GM18498 (cell line): ENCODE data around the gene ATP2C2.

Experiments
- ATAC-seq: cut with Tn5 transposase; IDR thresholded peaks from one replicate; pipeline ENCODE4 v1.9.1; 2021; ENCODE audit warnings: mild to moderate bottlenecking, moderate library complexity; ENCODE audit not compliant: unreplicated experiment

The ATP2C2 gene

GRCh38 chr16:84466692-84467091 lies 98.4 kb downstream of the ATP2C2 start:
- no peak for ATAC-seq

- ATAC-seq: no peak
These were observed 98.9 kb downstream of the ATP2C2 start for GRCh38 chr16:84467256-84467655.

GRCh38 chr16:84467709-84468108 lies 99.4 kb downstream of the ATP2C2 start:
- no peak for ATAC-seq

GRCh38 chr16:84471316-84471715 lies 103.0 kb downstream of the ATP2C2 start:
- ATAC-seq: no peak

GRCh38 chr16:84471966-84472365 lies 103.6 kb downstream of the ATP2C2 start:
- no peak for ATAC-seq

GRCh38 chr16:84475643-84476240 lies 107.4 kb downstream of the ATP2C2 start:
- ATAC-seq: no peak

GRCh38 chr16:84476401-84476800 lies 108.1 kb downstream of the ATP2C2 start:
- no peak for ATAC-seq

- ATAC-seq: no peak
These were observed 109.3 kb downstream of the ATP2C2 start for GRCh38 chr16:84477661-84478060.

GRCh38 chr16:84478172-84478947 lies 110.0 kb downstream of the ATP2C2 start:
- ATAC-seq: no peak

GRCh38 chr16:84479716-84480450 lies 111.5 kb downstream of the ATP2C2 start:
- ATAC-seq: no peak

- no peak for ATAC-seq
These were observed 112.9 kb downstream of the ATP2C2 start for GRCh38 chr16:84481051-84481735.

GRCh38 chr16:84482001-84482891 lies 113.9 kb downstream of the ATP2C2 start:
- no peak for ATAC-seq

- ATAC-seq: no peak
These were observed 114.9 kb downstream of the ATP2C2 start for GRCh38 chr16:84482951-84483881.

- no peak for ATAC-seq
These were observed 115.7 kb downstream of the ATP2C2 start for GRCh38 chr16:84483882-84484565.

- ATAC-seq: no peak
These were observed 116.4 kb downstream of the ATP2C2 start for GRCh38 chr16:84484579-84485254.

GRCh38 chr16:84485255-84486010 lies 117.1 kb downstream of the ATP2C2 start:
- ATAC-seq: no peak

- no peak for ATAC-seq
These were observed 117.8 kb downstream of the ATP2C2 start for GRCh38 chr16:84486126-84486525.
